ENCODE results near the gene RAB8B. TPM values are rescaled to one million over a fixed set of nuclear protein-coding genes. Genes with fewer than 3 reads are reported as not detected.

RAB8B gene
- total and polyA plus RNA-seq, 2 experiments from 2014 or later: 16.4 to 36.9 TPM

DNA sequence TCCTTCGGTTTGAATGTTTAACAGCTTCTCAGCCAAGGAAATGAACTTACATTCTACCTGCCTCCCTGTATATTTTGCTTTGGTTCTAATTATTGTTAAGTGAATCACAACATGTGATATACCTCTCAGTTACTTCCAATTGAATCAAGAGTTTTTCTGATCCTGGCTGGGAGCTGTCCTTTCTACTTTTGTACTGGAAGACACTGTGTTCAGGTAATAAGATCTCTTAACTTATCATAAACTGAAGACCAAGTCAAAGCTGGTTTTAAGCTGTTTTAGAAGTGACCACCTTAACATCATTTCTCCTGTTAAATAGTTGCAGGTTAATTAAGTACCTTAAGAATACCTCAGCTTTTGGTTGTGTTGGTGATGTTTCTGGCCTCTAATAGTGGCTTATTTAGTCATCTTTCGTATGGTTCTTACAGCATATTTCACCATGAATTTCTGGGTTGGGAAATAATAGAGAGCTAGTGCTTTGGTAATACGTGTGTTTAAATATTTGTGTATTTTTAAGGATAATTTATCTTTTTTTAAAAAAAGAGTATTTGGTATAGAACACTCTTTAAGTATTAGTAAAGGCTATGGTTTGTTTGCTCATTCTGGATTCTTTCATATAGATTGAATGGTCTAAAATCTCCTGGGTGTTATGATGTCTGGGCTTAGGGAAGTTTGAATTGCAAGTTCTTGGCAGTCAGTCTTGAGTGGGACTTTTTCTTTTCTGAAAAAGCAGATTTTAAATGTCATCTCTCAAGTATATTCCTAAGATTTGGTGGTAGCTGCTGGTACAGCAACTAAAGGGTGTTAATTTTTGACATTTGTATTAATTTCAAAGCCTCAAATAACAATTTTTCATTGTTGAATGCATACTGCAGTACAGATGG, 1.6 kb downstream of the RAB8B start:
- H2AFZ ChIP-seq: no peak overlapping the region
- no peak overlapping the region for H3K27ac ChIP-seq
- H4K20me1 ChIP-seq (ENCODE audit: insufficient read depth, poor library complexity, severe bottlenecking): no peaks in the 10 kb centered on the region
- no peaks in the 10 kb centered on the region for H3K27me3 ChIP-seq
- no peak overlapping the region for H3K4me3 ChIP-seq
- no peaks in the 10 kb centered on the region for H3K9me3 ChIP-seq (ENCODE audit: low read depth)
- TF ChIP-seq, protein P1, sequence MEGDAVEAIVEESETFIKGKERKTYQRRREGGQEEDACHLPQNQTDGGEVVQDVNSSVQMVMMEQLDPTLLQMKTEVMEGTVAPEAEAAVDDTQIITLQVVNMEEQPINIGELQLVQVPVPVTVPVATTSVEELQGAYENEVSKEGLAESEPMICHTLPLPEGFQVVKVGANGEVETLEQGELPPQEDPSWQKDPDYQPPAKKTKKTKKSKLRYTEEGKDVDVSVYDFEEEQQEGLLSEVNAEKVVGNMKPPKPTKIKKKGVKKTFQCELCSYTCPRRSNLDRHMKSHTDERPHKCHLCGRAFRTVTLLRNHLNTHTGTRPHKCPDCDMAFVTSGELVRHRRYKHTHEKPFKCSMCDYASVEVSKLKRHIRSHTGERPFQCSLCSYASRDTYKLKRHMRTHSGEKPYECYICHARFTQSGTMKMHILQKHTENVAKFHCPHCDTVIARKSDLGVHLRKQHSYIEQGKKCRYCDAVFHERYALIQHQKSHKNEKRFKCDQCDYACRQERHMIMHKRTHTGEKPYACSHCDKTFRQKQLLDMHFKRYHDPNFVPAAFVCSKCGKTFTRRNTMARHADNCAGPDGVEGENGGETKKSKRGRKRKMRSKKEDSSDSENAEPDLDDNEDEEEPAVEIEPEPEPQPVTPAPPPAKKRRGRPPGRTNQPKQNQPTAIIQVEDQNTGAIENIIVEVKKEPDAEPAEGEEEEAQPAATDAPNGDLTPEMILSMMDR (IDR thresholded peaks at IDR 0.05; ENCODE audit: poor library complexity): no peak
- TF ChIP-seq EZH2 (IDR thresholded peaks at IDR 0.05; ENCODE audit: borderline replicate concordance) (no peak), EZH2phosphoT487 (IDR thresholded peaks at IDR 0.05; ENCODE audit: low read depth, severe bottlenecking, unreplicated experiment) (no peak)
- WGBS (ENCODE audit: low lambda C conversion rate, missing lambda C conversion rate): 82% methylated on average over 3 of the region's 3 CpGs
- DNase-seq (ENCODE audit: low spot score): no peak
- H3K4me2 ChIP-seq: peak overlapping the region; percentile 91
- H3K79me2 ChIP-seq: peaks cover 63% of the 10 kb centered on the region
- H3K36me3 ChIP-seq (replicated peaks; ENCODE audit: insufficient read depth, low read depth): no peaks in the 10 kb centered on the region
- no peaks in the 10 kb centered on the region for H3K9me2 ChIP-seq (replicated peaks; ENCODE audit: insufficient read depth)
- H3K4me1 ChIP-seq (ENCODE audit: insufficient read depth): peaks cover 6% of the 10 kb centered on the region

DNA sequence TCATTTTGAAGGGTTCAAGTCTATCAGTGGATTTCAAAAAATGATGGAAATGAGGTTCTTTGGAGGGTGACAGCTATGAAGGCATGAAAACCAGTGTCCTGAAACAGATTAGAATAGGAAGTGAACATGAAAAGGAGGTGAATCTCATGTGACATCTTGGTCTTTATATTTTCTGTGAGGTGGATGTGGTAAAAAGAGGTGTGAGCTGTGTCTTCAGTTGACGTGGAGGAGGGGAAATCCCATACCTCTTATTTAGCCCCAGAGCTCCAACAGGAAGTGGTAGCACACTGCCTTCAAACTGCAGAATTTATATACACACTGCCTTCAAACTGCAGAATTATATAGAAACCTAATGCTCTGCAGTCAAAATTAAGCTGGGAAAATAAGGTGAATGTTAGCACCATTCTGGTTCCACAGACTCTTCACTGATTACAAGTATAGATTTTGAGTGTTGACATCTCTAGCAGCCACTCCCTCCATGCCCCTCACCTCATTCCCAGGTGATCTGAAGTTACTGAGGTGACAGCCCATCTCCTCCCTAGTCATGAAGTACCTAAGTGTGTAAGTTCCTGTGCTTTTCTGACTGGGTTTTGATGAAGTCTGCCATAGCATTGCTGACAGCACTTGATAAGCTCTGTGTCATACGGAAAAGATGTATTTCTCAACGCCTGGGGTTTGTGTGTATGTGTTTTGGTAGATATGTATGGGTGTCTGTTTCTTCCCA, 2.7 kb downstream of the RAB8B start:
- TF ChIP-seq EZH2phosphoT487 (IDR thresholded peaks at IDR 0.05; ENCODE audit: low read depth, severe bottlenecking, unreplicated experiment) (no peak), EZH2 (IDR thresholded peaks at IDR 0.05; ENCODE audit: borderline replicate concordance) (no peak)
- TF ChIP-seq, protein P1 (IDR thresholded peaks at IDR 0.05; ENCODE audit: poor library complexity): no peak
- 79% methylated on average over 3 of the region's 3 CpGs for WGBS (ENCODE audit: low lambda C conversion rate, missing lambda C conversion rate)
- no peaks in the 10 kb centered on the region for H3K9me2 ChIP-seq (replicated peaks; ENCODE audit: insufficient read depth)
- H4K20me1 ChIP-seq (ENCODE audit: insufficient read depth, poor library complexity, severe bottlenecking): no peaks in the 10 kb centered on the region
- peaks cover 73% of the 10 kb centered on the region for H3K79me2 ChIP-seq
- H3K4me2 ChIP-seq: peak overlapping the region; percentile 91
- H3K27me3 ChIP-seq: no peaks in the 10 kb centered on the region
- no peak overlapping the region for H2AFZ ChIP-seq
- H3K9me3 ChIP-seq (ENCODE audit: low read depth): no peaks in the 10 kb centered on the region
- H3K4me3 ChIP-seq: no peak overlapping the region
- H3K27ac ChIP-seq: no peak overlapping the region
- DNase-seq (ENCODE audit: low spot score): no peak
- H3K36me3 ChIP-seq (replicated peaks; ENCODE audit: insufficient read depth, low read depth): no peaks in the 10 kb centered on the region
- peaks cover 6% of the 10 kb centered on the region for H3K4me1 ChIP-seq (ENCODE audit: insufficient read depth)

- H3K9me3 ChIP-seq (ENCODE audit: low read depth): no peaks in the 10 kb centered on the region
- H3K36me3 ChIP-seq (replicated peaks; ENCODE audit: insufficient read depth, low read depth): no peaks in the 10 kb centered on the region
- TF ChIP-seq EZH2phosphoT487 (IDR thresholded peaks at IDR 0.05; ENCODE audit: low read depth, severe bottlenecking, unreplicated experiment) (no peak), EZH2 (IDR thresholded peaks at IDR 0.05; ENCODE audit: borderline replicate concordance) (no peak)
- TF ChIP-seq, protein P1 (IDR thresholded peaks at IDR 0.05; ENCODE audit: poor library complexity): no peak
- no peak overlapping the region for H3K27ac ChIP-seq
- H3K9me2 ChIP-seq (replicated peaks; ENCODE audit: insufficient read depth): no peaks in the 10 kb centered on the region
- peaks cover 6% of the 10 kb centered on the region for H3K4me1 ChIP-seq (ENCODE audit: insufficient read depth)
- no peak overlapping the region for H3K4me3 ChIP-seq
- H4K20me1 ChIP-seq (ENCODE audit: insufficient read depth, poor library complexity, severe bottlenecking): no peaks in the 10 kb centered on the region
- DNase-seq (ENCODE audit: low spot score): no peak
- H3K27me3 ChIP-seq: no peaks in the 10 kb centered on the region
- H3K4me2 ChIP-seq: no peak overlapping the region
- WGBS (ENCODE audit: low lambda C conversion rate, missing lambda C conversion rate): 96% methylated on average over 5 of the region's 5 CpGs
- no peak overlapping the region for H2AFZ ChIP-seq
- peaks cover 78% of the 10 kb centered on the region for H3K79me2 ChIP-seq
These were observed 3.3 kb downstream of the RAB8B start for GRCh38 chr15:63192619-63193206.
